ENCODE measurements around the gene RFWD3.

RFWD3 gene

GRCh38 chr16:74641969-74642368 is 24.7 kb downstream of the RFWD3 start:
- no peak for TF ChIP-seq CTCF (IDR thresholded peaks at IDR 0.05)

DNA sequence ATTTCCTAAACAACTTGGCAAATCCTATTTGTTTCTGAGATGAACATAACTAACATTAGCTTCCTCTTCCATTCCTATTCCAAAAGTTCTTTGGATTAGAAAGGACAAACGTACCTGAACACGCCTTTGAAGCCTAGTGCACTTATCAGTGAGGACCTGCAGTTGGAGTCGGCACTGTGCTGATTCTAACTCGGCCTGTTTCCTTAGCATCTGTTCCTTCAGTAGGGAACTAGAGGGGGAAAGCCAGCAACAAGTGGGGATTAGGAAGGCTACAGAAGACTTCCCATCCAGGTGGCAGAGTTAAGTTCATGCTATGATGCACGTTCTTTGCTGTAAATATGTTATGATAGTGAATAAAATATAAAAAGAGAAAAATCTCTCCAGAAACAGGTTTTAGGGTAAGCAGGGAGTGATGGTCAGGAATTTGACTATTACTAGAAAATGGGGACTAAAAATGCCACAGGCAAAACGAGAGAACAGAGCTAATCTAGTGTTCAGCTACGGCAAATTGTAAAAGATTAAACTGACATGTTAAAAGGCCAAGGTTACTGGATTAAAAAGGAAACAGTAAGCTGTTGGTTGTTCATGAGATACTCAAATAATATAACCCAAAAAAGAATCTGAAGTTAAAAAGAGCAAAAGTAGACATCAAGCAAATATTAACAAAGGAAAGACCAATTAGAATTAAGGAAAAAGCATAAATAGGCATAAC is 28.8 kb downstream of the RFWD3 start:
- TF ChIP-seq CTCF (IDR thresholded peaks at IDR 0.05) = no peak

- no peak for TF ChIP-seq CTCF (IDR thresholded peaks at IDR 0.05)
Measured at GRCh38 chr16:74635303-74635702, 31.4 kb downstream of the RFWD3 start.

DNA sequence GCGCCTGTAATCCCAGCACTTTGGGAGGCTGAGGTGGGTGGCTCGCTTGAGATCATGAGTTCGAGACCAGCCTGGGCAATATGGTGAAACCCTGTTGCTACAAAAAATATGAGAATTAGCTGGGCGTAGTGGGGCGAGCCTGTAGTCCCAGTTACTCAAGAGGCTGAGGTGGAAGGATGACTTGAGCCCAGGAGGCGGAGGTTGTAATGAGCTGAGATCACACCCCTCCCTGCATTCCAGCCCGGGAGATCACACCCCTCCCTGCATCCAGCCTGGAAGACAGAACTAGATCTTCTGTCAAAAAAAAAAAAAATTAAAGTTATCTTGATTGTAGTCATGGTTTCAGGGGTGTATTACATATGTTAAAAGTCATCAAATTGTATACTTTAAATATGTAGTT is 33.0 kb downstream of the RFWD3 start:
- TF ChIP-seq CTCF (IDR thresholded peaks at IDR 0.05) = no peak

GRCh38 chr16:74627506-74628220 is 39.0 kb downstream of the RFWD3 start:
- TF ChIP-seq CTCF (IDR thresholded peaks at IDR 0.05) = no peak

DNA sequence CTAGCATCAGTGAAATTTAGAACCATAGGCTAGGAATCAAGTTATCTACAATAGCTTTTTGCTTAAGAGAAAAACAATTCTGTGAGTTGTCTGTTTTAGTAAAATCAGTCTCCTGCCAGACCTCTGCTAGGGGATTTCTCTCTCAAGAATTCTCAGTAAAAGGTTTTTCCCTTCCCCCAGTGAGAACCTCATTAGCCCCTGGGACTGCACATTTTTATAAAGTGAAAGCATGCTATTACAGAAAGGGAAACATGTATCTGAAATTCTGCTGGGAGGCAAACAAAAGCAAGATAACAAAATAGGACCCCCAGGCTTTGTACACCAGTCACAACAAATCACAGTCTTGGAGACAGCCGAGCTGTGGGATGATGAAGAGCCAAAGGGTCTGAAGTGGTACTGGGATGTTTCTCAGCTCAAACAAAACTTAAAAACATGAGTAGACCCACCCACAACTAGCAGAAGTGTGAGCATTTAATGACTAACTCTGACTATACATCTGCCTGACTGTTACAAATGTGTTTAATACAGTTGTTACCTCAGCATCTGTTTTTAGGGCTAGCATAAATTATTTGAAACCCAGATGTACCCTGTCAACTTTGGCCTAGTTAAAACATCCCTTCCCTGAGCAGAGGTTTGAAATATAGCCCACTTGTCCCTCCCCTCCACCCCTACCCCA is 39.8 kb downstream of the RFWD3 start:
- TF ChIP-seq CTCF (IDR thresholded peaks at IDR 0.05) = no peak

DNA sequence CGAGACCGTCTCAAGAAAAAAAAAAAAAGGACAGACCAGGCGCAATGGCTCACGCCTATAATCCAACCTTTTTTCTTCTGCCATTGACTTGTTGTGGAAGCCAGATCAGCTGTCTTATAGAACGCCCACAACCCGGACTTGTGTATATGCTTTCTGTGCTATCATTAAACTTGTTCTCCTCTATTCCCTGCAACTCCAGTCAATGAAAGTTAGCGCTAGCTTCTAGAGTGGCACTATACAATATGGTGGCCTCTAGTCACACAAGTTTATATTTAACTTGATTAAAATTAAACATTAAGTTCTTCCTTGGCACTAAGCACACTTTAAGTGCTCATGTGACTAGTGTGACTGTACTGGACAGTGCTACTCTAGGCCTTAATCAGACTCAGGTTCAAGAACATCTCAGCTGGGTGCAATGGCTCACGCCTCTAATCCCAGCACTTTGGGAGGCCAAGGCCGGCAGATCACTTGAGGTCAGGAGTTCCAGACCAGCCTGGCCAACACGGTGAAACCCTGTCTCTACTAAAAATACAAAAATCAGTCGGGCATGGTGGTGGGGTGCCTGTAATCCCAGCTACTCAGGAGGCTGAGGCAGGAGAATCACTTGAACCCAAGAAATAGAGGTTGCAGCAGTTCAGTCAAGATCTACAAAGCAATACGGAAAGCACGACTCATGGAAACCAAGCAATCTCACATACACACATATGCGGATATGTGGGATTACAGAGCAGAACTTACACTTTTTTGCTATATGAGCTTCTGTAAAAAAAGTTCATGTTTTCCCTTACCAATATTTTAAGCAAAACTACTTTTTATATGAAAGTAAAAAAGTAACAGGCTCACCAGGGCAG is 41.0 kb downstream of the RFWD3 start:
- no peak for TF ChIP-seq CTCF (IDR thresholded peaks at IDR 0.05)

Data from LNCAP (cell line).